Stimulated activated naive CD8-positive, alpha-beta T cell treated with anti-CD3 and anti-CD28 coated beads, Interleukin-15, amount 100 ng/mL, for 72 hours (primary cell): ENCODE measurements around the gene ZBTB8A.

Experiments
- ATAC-seq: fragments of 150-1000 bp; cut with Tn5 transposase; 2 replicates; pipeline ENCODE4 v1.10.0; 2021; ENCODE audit warnings: mild to moderate bottlenecking, moderate library complexity
- DNase-seq, 2 donors: peaks; one replicate each; pipeline ENCODE4 v3.0.0; 2021 to 2022
- H3K27ac Mint-ChIP-seq, 2 donors: one replicate each; pipeline ENCODE4 v1.8.0; 2022; ENCODE audit warnings: mild to moderate bottlenecking in 2 of 2, mixed read lengths in 2 of 2, moderate library complexity in 2 of 2
- H3K27me3 Mint-ChIP-seq: one replicate; pipeline ENCODE4 v1.8.0; 2022; ENCODE audit warnings: mixed read lengths
- H3K4me1 Mint-ChIP-seq: one replicate; pipeline ENCODE4 v1.8.0; 2022; ENCODE audit warnings: mild to moderate bottlenecking, mixed read lengths
- H3K4me3 Mint-ChIP-seq, 2 donors: one replicate each; pipeline ENCODE4 v1.8.0; 2022; ENCODE audit warnings: mild to moderate bottlenecking in 2 of 2, mixed read lengths in 2 of 2, moderate library complexity in 1 of 2
- H3K9me3 Mint-ChIP-seq, 2 donors: one replicate each; pipeline ENCODE4 v1.8.0; 2022; ENCODE audit warnings: mixed read lengths in 2 of 2

ZBTB8A gene

DNA sequence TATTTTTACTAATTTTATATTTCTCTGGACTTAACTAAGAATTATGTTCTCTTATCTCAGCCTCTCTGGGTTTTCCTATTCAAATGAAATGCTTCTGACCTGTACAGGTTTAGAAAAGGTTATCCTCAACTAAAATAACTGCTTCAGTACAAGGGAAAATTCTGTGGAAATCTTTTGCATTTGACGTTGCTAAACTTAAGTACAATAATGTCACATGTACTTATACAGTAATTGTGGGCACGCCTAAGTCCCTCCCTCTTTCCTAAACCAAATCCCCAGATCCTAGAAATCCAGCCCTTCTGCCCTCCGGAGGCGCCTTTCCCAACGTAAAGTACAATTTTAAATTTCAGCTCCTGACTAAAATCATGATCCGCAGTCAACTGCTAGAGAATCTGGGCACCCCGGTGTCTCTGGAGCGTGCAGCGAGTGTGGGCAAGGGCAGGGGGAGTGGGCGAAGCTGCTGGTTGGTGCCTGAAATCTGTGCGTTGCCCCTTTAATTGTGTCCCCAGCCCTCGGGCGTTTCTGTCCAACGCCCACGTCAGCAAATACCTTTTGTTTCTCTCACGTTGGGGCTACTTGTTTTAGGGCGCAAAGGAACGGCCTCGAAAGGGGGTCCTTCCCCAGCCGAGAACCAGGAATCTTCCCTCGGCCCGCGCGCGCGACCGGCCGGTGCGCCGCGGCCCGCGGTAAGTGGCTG, at the start of gene ZBTB8A:
ZBTB8A (plus strand) TSS at position 541 of the 697 bp plus-strand sequence. CDS start 53,505 bp downstream, outside the sequence.
- peak; percentile 26 to 35 for DNase-seq
- Mint-ChIP-seq H3K9me3 (no peaks in the 10 kb centered on the region), H3K4me3 (peak within 1 kb of the TSS; percentile 79 to 82), H3K27me3 (peaks cover 81% of the 10 kb centered on the region), H3K4me1 (peaks cover 11% of the 10 kb centered on the region), H3K27ac (no peak within 1 kb of the TSS)
- ATAC-seq = peak; percentile 80

DNA sequence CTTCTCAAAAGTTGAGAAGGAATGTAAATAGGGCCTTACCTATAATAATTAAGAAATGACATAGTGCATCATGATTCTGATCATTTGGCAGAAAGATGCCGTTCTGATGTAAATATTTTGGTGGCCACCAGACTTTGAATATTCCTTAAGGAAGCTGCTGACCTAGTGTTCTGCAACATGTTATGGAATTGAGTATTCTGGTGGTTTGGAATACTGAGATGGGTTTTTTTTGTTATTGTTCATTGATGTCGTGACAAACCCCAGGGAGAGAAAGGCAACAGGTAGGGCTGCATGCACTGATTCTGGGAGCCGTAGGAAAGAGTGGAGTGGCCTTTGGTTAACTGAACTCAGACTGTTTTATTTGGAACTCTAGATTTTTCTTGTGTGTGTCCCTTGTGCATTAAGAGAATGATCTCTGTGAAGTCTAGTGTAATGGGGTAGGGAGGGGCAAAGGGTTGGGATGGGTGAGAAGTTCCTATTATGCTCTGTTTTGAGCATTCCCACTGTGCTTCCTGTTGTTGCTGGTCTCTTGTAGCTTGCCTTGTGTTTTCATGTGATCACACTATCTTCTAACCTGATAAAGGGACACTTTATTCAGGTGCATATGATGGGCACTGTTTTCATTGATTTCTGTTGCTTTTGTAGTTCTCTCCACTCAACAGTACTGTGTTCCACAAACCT, 49.3 kb upstream of the ZBTB8A start:
- Mint-ChIP-seq H3K27me3 (peaks cover 26% of the 10 kb centered on the region), H3K27ac (no peak overlapping the region), H3K4me3 (no peak overlapping the region), H3K4me1 (no peaks in the 10 kb centered on the region), H3K9me3 (no peaks in the 10 kb centered on the region)
- DNase-seq = no peak
- ATAC-seq = no peak

DNA sequence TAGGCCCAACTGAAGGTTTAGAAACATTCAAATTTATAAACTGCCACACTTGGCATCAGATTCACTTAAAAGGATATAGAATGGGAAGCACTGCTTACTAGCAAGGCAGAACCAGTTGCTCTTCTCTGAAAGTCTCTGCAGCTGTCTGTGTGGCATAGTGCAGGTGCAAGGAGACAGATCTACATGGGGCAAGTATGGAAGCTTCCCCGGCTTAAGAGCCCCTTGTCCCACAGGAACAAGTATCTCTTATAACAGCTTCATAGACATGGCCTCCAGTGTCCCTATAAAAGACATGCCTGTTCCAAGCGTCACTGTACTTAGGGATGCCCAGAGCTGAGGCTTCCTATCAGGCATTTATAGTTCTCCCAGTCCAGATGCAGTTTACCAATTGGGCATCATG, 47.8 kb upstream of the ZBTB8A start:
- ATAC-seq (no peak), DNase-seq (no peak)
- Mint-ChIP-seq H3K4me1 (no peaks in the 10 kb centered on the region), H3K9me3 (no peaks in the 10 kb centered on the region), H3K27me3 (peaks cover 23% of the 10 kb centered on the region), H3K27ac (no peak overlapping the region), H3K4me3 (no peak overlapping the region)

DNA sequence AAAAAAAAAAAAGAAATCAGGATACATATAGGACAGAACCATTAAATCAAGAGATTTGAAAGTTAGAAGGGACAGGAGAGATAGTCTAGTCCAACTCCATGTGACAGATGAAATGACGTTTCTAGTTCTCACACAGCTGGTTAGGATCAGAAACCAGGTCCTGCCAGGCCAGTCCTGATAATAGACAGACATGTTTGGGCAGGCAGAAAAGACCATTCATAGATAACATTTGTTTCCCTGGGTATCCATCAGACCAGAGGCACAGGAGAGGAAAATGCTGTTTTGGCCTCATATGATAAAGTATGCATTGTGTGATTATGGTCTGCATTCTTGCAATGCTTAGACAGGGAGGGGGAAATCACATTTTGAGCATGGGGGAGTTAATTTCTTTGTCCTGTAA, 45.0 kb upstream of the ZBTB8A start:
- H3K4me3 Mint-ChIP-seq = no peak overlapping the region
- ATAC-seq (no peak), DNase-seq (no peak)
- H3K9me3 Mint-ChIP-seq = no peaks in the 10 kb centered on the region
- H3K27ac Mint-ChIP-seq = no peak overlapping the region
- peaks cover 35% of the 10 kb centered on the region for H3K27me3 Mint-ChIP-seq
- no peaks in the 10 kb centered on the region for H3K4me1 Mint-ChIP-seq

DNA sequence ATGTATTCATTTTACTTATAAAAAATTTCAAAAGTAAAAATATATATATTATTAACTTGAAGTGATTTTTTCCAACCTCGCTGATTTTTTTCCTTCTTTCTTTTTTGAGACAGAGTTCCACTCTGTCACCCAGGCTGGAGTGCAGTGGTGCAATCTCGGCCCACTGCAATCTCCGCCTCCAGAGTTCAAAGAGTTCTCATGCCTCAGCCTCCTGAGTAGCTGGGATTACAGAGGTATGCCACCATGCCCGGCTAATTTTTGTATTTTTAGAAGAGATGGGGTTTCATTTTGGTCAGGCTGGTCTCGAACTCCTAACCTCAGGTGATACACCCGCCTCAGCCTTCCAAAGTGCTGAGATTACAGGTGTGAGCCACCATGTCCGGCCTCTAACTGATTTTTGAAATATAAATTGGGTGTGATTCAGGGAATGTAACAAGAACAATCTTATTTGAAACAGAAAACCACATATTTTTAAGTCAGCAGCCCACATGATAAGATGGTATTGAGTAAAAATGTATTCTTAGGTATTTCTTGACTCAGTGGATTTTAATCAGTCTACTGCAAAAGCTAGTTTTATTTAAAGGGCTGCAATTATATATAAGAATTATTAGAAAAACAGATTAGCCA, 44.4 kb upstream of the ZBTB8A start:
- DNase-seq = no peak
- Mint-ChIP-seq H3K27me3 (peaks cover 38% of the 10 kb centered on the region), H3K4me1 (peaks cover 3% of the 10 kb centered on the region), H3K27ac (no peak overlapping the region), H3K9me3 (no peaks in the 10 kb centered on the region), H3K4me3 (no peak overlapping the region)
- no peak for ATAC-seq

DNA sequence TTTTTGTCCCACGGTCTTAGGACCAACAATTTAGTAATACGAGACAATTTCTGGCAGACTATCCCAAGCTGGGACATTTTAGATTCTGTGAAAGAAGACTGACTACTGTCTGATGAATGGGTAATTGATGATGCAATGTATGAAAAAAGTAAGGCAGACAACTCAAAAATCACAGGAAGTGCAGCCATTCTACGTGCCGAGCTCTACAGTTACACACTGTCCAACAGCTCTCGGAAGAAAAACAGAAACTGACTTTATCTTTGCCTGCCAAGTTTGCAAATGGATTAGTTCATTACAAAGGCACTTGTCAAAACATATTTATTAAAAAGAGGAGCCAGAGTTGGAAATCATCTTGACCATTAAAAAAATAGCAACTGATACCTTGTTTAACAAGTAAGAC, 43.1 kb upstream of the ZBTB8A start:
- Mint-ChIP-seq H3K9me3 (no peaks in the 10 kb centered on the region), H3K27ac (no peak overlapping the region), H3K4me1 (peaks cover 6% of the 10 kb centered on the region), H3K4me3 (no peak overlapping the region), H3K27me3 (peaks cover 34% of the 10 kb centered on the region)
- DNase-seq (no peak), ATAC-seq (no peak)

DNA sequence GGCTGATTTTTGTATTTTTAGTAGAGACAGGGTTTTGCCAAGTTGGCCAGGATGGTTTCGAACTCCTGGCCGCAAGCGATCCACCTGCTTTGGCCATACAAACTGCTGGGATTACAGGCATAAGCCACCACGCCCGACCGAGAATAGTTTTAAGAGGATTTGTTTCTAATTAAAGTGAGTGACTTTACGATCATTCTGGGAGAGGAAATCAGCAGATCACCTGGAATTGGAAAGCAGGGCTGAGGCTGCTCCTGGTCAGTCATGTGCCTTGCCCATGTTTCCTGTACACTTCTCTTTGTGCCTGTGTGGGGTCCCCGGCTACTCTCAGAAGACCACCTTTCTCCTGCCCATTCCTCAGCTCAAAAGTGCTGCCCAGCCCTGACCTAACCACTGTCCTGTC, 40.5 kb upstream of the ZBTB8A start:
- no peak for DNase-seq
- H3K27me3 Mint-ChIP-seq = peaks cover 47% of the 10 kb centered on the region
- H3K4me3 Mint-ChIP-seq = no peak overlapping the region
- H3K4me1 Mint-ChIP-seq = peaks cover 6% of the 10 kb centered on the region
- no peaks in the 10 kb centered on the region for H3K9me3 Mint-ChIP-seq
- ATAC-seq = no peak
- no peak overlapping the region for H3K27ac Mint-ChIP-seq

DNA sequence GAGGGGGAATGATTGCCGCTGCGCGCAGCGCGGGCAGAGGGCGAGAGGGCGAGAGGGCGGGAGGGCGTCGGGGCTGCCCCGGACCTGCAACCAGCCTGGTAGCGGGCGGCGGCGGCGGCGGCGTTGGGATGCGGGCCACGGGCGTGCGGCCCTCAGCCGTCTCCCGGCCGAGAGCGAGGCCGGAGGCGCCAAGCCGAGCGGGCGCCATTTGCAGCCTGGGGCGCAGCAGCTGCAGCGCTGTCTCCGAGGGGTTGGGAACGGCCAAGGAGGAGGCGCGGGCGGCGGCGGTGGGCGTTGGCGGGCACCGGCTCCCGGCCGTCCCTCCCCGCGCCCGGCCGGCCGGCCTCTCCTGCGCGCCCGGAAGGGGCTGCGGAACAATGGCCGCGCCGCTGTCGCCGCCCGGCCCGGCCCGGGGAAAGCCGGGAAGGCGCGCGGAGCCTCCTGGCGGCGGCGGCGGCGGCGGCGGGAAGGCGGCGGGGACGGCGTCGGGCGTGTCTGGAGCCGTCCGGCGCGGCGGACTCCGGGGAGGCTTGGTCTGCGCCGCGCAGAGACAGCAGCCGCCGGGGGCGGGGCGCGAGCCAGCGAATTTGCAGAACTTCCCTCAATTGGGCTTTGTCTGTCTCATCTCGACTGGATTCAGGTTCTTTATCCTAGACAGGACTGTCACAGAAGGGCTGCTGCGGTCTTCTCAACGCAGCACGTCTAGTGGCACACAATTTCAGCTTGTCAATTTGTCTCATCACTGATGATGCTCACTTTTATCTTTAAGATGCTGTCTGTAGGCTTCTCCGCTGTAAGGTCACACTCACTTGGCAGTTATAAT, 38.6 kb upstream of the ZBTB8A start:
- H3K4me3 Mint-ChIP-seq = peak overlapping the region; percentile 85 to 88
- ATAC-seq = peak; percentile 88
- peak; percentile 34 to 35 for DNase-seq

DNA sequence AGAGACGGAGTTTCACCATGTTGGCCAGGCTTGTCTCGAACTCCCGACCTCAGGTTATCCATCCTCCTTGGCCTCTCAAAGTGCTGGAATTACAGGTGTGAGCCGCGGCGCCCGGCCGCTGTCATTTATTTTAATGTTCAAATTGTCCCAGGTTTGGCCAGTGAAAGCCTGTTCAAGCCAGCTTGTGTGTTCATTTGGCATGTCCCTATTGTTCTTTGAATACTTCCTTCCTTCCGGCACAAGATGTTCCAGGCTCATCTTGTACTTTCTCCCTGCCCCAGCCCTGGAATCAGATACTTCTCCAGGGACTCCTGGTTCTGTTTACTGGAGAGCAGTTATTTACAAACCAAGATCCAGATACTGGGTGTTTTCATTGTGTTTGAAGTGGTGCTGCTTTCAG, 37.4 kb upstream of the ZBTB8A start:
- DNase-seq (no peak), ATAC-seq (no peak)
- Mint-ChIP-seq H3K4me1 (peaks cover 6% of the 10 kb centered on the region), H3K4me3 (no peak overlapping the region), H3K27me3 (peaks cover 67% of the 10 kb centered on the region), H3K9me3 (no peaks in the 10 kb centered on the region), H3K27ac (no peak overlapping the region)

More for the DNA sequence above, 38.6 kb upstream of the ZBTB8A start:
- Mint-ChIP-seq H3K9me3 (no peaks in the 10 kb centered on the region), H3K27ac (peak overlapping the region; percentile 19 to 27), H3K4me1 (peaks cover 6% of the 10 kb centered on the region), H3K27me3 (peaks cover 56% of the 10 kb centered on the region)

DNA sequence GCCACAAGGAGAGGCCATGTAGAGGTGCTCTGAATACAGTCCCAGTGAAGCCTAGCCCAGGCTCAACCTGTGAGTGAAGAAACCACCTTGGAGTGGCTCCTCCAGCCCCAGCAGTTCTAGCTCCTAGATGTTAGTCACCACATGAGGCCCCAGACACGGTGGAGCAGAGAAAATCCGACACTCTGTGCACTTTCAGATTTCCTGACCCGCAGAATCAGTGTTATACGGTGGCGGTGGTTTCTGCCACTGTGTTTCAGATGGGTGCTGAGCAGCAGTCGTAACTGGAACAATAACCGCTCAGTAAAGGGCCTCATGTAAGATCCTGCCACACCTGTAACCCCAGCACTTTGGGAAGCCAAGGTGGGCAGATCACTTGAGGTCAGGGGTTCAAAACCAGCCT, 36.1 kb upstream of the ZBTB8A start:
- no peak overlapping the region for H3K27ac Mint-ChIP-seq
- no peak overlapping the region for H3K4me3 Mint-ChIP-seq
- ATAC-seq (no peak), DNase-seq (no peak)
- no peaks in the 10 kb centered on the region for H3K9me3 Mint-ChIP-seq
- H3K4me1 Mint-ChIP-seq = peaks cover 6% of the 10 kb centered on the region
- peaks cover 56% of the 10 kb centered on the region for H3K27me3 Mint-ChIP-seq

DNA sequence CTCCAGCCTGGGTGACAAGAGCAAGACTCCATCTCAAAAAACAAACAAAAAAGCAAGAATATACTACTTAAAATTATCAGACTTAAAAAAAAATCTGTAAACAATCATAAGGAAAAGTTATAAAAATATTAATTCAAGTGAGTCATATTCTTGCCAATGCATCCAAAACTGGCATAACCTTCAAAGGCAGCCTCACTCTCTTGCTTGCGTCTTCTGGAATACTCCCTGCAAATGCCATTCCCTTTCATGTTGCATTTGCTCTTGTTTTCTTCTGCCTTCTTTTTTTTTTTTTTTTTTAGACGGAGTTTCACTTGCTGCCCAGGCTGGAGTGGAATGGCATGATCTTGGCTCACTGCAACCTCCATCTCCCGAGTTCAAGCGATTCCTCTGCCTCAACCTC, 32.2 kb upstream of the ZBTB8A start:
- Mint-ChIP-seq H3K4me1 (no peaks in the 10 kb centered on the region), H3K27me3 (peaks cover 33% of the 10 kb centered on the region), H3K4me3 (no peak overlapping the region), H3K27ac (no peak overlapping the region), H3K9me3 (no peaks in the 10 kb centered on the region)
- no peak for DNase-seq
- no peak for ATAC-seq

DNA sequence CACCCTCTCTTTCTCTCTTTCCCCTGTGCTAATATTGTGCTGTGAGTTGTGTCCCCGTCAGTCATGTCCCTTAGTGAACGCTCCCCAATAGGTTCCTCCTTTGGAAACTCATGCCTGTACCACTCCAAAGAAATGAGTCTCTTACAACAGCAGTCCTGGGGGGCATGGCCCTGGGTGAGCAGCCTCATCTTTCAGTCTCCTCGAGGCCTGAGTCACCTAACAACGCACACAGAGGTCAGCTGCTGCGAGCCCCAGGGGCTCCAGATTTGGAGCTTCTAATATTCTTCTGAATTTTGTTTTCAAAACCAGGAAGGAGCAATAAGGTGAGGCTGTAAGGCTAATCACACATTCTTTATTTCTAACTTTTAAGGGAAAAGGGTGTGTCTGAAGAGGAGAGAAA, 30.5 kb upstream of the ZBTB8A start:
- H3K27me3 Mint-ChIP-seq = peaks cover 29% of the 10 kb centered on the region
- H3K4me1 Mint-ChIP-seq = no peaks in the 10 kb centered on the region
- H3K9me3 Mint-ChIP-seq = no peaks in the 10 kb centered on the region
- ATAC-seq (no peak), DNase-seq (no peak)
- H3K4me3 Mint-ChIP-seq = no peak overlapping the region
- H3K27ac Mint-ChIP-seq = peak overlapping the region in 1 of 2 donors; percentile 56

DNA sequence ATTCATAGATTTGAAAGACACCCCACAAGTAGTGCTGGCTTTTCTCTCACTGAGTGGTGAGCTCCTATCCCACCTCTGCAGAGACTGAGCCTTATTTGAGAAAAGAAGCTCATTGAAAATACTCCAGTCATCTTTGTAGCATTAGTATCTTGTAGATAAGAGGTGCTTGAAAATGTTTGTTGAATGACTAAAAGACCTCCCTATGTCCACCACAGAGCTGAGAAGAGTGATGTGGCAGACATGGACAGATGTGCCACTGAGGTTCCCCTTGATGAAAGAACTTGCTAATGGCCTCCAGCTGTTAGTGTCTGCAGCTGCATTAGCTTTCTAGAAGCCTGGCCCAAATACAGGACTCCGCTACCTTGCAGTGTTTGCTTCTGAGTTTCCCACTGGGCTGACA, 29.3 kb upstream of the ZBTB8A start:
- Mint-ChIP-seq H3K9me3 (no peaks in the 10 kb centered on the region), H3K4me1 (no peaks in the 10 kb centered on the region), H3K27me3 (peaks cover 27% of the 10 kb centered on the region), H3K4me3 (no peak overlapping the region), H3K27ac (no peak overlapping the region)
- ATAC-seq (no peak), DNase-seq (no peak)

DNA sequence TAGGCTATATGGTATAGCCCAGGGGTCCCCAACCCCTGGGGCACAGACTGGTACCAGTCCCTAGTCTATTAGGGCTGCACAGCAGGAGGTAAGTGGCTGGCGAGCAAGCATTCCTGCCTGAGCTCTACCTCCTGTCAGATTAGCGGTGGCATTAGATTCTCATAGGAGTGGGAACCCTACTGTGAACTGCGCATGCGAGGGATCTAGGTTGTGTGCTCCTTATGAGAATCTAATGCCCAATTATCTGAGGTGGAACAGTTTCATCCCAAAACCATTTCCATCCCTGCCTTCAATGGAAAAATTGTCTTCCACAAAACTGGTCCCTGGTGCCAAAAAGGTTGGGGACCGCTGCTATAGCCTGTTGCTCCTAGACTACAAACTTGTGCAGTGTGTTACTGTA, 22.8 kb upstream of the ZBTB8A start:
- no peak for ATAC-seq
- Mint-ChIP-seq H3K4me1 (peaks cover 12% of the 10 kb centered on the region), H3K4me3 (no peak overlapping the region), H3K9me3 (no peaks in the 10 kb centered on the region), H3K27ac (no peak overlapping the region), H3K27me3 (peaks cover 6% of the 10 kb centered on the region)
- no peak for DNase-seq

DNA sequence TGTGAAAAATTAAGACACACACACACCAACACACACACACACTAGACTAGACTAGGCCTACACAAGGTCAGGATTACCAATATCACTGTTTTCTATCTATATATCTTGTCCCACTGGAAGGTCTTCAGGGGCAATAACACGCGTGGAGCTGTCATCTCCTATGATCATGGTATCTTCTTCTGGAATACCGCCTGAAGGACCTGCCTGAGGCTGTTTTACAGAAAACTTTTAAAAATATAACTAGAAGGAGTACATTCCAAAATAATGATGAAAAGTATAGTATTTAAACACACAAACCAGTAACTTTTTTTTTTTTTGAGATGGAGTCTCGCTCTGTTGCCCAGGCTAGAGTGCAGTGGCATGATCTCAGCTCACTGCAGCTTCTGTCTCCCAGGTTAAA, 20.3 kb upstream of the ZBTB8A start:
- no peak overlapping the region for H3K4me3 Mint-ChIP-seq
- H3K4me1 Mint-ChIP-seq = peaks cover 13% of the 10 kb centered on the region
- peaks cover 19% of the 10 kb centered on the region for H3K27me3 Mint-ChIP-seq
- no peaks in the 10 kb centered on the region for H3K9me3 Mint-ChIP-seq
- no peak for DNase-seq
- H3K27ac Mint-ChIP-seq = no peak overlapping the region
- ATAC-seq = no peak
